H9 (cell line): ENCODE measurements around the gene KIF15. TPM values are rescaled to one million over a fixed set of nuclear protein-coding genes. Genes with fewer than 3 reads are reported as not detected.

Experiments used
- DNase-seq: peaks from one replicate; pipeline ENCODE4 v3.0.0-alpha.2; 2017
- H2AFZ ChIP-seq: one replicate; pipeline ENCODE4 v1.6.1; 2013; ENCODE audit warnings: mild to moderate bottlenecking, low read length, control low read depth, moderate library complexity
- H2AK5ac ChIP-seq: 2 replicates; pipeline ENCODE4 v1.6.1; 2013; ENCODE audit warnings: low read length, control low read depth, mixed read lengths; ENCODE audit not compliant: insufficient read length
- H2BK120ac ChIP-seq: one replicate; pipeline ENCODE4 v1.6.1; 2013; ENCODE audit warnings: low read depth, mild to moderate bottlenecking, low read length, control low read depth, inconsistent platforms; ENCODE audit not compliant: poor library complexity, severe bottlenecking
- H2BK12ac ChIP-seq: 2 replicates; pipeline ENCODE4 v1.6.1; 2013; ENCODE audit warnings: low read length, control low read depth, mixed read lengths, low read depth; ENCODE audit not compliant: insufficient read length
- H2BK15ac ChIP-seq: 2 replicates; pipeline ENCODE4 v1.6.1; 2013; ENCODE audit warnings: low read depth, low read length, control low read depth
- H2BK20ac ChIP-seq: one replicate; pipeline ENCODE4 v1.6.1; 2013; ENCODE audit warnings: low read depth, mild to moderate bottlenecking, low read length, control low read depth, inconsistent platforms; ENCODE audit not compliant: poor library complexity, severe bottlenecking
- H2BK5ac ChIP-seq: 2 replicates; pipeline ENCODE4 v1.6.1; 2013; ENCODE audit warnings: low read length, control low read depth, mixed read lengths; ENCODE audit not compliant: insufficient read length
- H3K14ac ChIP-seq: 2 replicates; pipeline ENCODE4 v1.6.1; 2013; ENCODE audit warnings: low read length, control low read depth; ENCODE audit not compliant: insufficient read depth
- H3K18ac ChIP-seq: 2 replicates; pipeline ENCODE4 v1.6.1; 2013; ENCODE audit warnings: low read depth, mild to moderate bottlenecking, mixed read lengths, low read length, control low read depth; ENCODE audit not compliant: insufficient read length
- H3K23ac ChIP-seq: 2 replicates; pipeline ENCODE4 v1.6.1; 2013; ENCODE audit warnings: low read length, control low read depth, mixed read lengths, low read depth; ENCODE audit not compliant: insufficient read length
- H3K23me2 ChIP-seq: 2 replicates; pipeline ENCODE4 v1.6.1; 2013; ENCODE audit warnings: low read depth, mild to moderate bottlenecking, mixed read lengths, low read length, control low read depth; ENCODE audit not compliant: insufficient read length, poor library complexity, severe bottlenecking
- H3K27ac ChIP-seq: 2 replicates; pipeline ENCODE4 v1.5.1; 2013; ENCODE audit warnings: low read length, control low read depth, mixed read lengths, low read depth; ENCODE audit not compliant: insufficient read length
- H3K27me3 ChIP-seq: 2 replicates; pipeline ENCODE4 v1.6.1; 2013; ENCODE audit warnings: low read length, control low read depth, inconsistent platforms; ENCODE audit not compliant: insufficient read depth
- H3K4ac ChIP-seq: 2 replicates; pipeline ENCODE4 v1.6.1; 2013; ENCODE audit warnings: low read depth, mild to moderate bottlenecking, control low read depth, inconsistent platforms, low read length, moderate library complexity
- H3K4me1 ChIP-seq: 2 replicates; pipeline ENCODE4 v1.6.1; 2013; ENCODE audit warnings: low read length, control low read depth, inconsistent platforms; ENCODE audit not compliant: insufficient read depth
- H3K4me2 ChIP-seq: 2 replicates; pipeline ENCODE4 v1.6.1; 2013; ENCODE audit warnings: low read length, control low read depth, mixed read lengths; ENCODE audit not compliant: insufficient read length, insufficient read depth
- H3K56ac ChIP-seq: 2 replicates; pipeline ENCODE4 v1.6.1; 2013; ENCODE audit warnings: low read depth, mild to moderate bottlenecking, mixed read lengths, low read length, control low read depth; ENCODE audit not compliant: insufficient read length
- H3K79me1 ChIP-seq: 2 replicates; pipeline ENCODE4 v1.6.1; 2013; ENCODE audit warnings: low read depth, mild to moderate bottlenecking, moderate library complexity, low read length, control low read depth, inconsistent platforms; ENCODE audit not compliant: insufficient read depth, poor library complexity, severe bottlenecking
- H3K79me2 ChIP-seq: 2 replicates; pipeline ENCODE4 v1.6.1; 2013; ENCODE audit warnings: low read length, control low read depth, inconsistent platforms; ENCODE audit not compliant: insufficient read depth
- H3K9ac ChIP-seq: 2 replicates; pipeline ENCODE4 v1.6.1; 2013; ENCODE audit warnings: low read length, control low read depth, mixed read lengths; ENCODE audit not compliant: insufficient read length; ENCODE audit errors: extremely low read depth
- H3K9me3 ChIP-seq: one replicate; pipeline ENCODE4 v1.6.1; 2013; ENCODE audit warnings: low read depth, low read length, inconsistent platforms; ENCODE audit not compliant: control insufficient read depth
- H3T11ph ChIP-seq: one replicate; pipeline ENCODE4 v1.6.1; 2013; ENCODE audit warnings: mild to moderate bottlenecking, low read length, control low read depth, inconsistent platforms
- H4K20me1 ChIP-seq: one replicate; pipeline ENCODE4 v1.6.1; 2013; ENCODE audit not compliant: control insufficient read depth, insufficient read length, insufficient read depth
- H4K5ac ChIP-seq: 2 replicates; pipeline ENCODE4 v1.6.1; 2013; ENCODE audit warnings: low read depth, mild to moderate bottlenecking, mixed read lengths, low read length, control low read depth; ENCODE audit not compliant: insufficient read length
- H4K8ac ChIP-seq: replicated peaks from 2 replicates; pipeline ENCODE4 v1.6.1; 2013; ENCODE audit warnings: low read length, control low read depth, mixed read lengths, low read depth; ENCODE audit not compliant: insufficient read length
- H4K91ac ChIP-seq: 2 replicates; pipeline ENCODE4 v1.6.1; 2013; ENCODE audit warnings: low read depth, mild to moderate bottlenecking, moderate library complexity, mixed read lengths, low read length, control low read depth; ENCODE audit not compliant: insufficient read length
- H3K27ac Mint-ChIP-seq, 3 experiments: 2 replicates in 2 of 3; 3 replicates in 1 of 3; pipeline ENCODE4 v1.8.0; 2020 to 2021; ENCODE audit warnings: mixed read lengths in 3 of 3, mild to moderate bottlenecking in 1 of 3, moderate library complexity in 1 of 3
- H3K27me3 Mint-ChIP-seq: 2 replicates; pipeline ENCODE4 v1.8.0; 2021; ENCODE audit warnings: low read depth, mild to moderate bottlenecking, moderate library complexity, mixed read lengths
- H3K36me3 Mint-ChIP-seq, 3 experiments: 2 replicates in 2 of 3; 3 replicates in 1 of 3; pipeline ENCODE4 v1.8.0; 2020 to 2021; ENCODE audit warnings: low read depth in 3 of 3, mixed read lengths in 3 of 3; ENCODE audit not compliant: insufficient read depth in 1 of 3
- H3K4me1 Mint-ChIP-seq, 2 experiments: 2 replicates each; pipeline ENCODE4 v1.8.0; 2020; ENCODE audit warnings: mixed read lengths in 2 of 2
- H3K4me3 Mint-ChIP-seq, 2 experiments: 2 replicates in 1 of 2; 3 replicates in 1 of 2; pipeline ENCODE4 v1.8.0; 2020 to 2021; ENCODE audit warnings: mild to moderate bottlenecking in 2 of 2, mixed read lengths in 2 of 2, moderate library complexity in 1 of 2
- H3K9me3 Mint-ChIP-seq, 2 experiments: 2 replicates in 1 of 2; 3 replicates in 1 of 2; pipeline ENCODE4 v1.8.0; 2020; ENCODE audit warnings: mild to moderate bottlenecking in 2 of 2, mixed read lengths in 2 of 2, moderate library complexity in 1 of 2
- CTCF ChIP-seq: fragments of 200-600 bp; sonication (generic); conservative IDR thresholded peaks from 3 replicates; pipeline ENCODE4 v1.8.0; 2021; ENCODE audit warnings: antibody characterized with exemption, mild to moderate bottlenecking
- WGBS: extraction: QIAGEN DNeasy Blood & Tissue Kit; methylation state at CpG from one replicate; pipeline ENCODE4 v1.1.7; 2013; ENCODE audit warnings: missing lambda C conversion rate, low lambda C conversion rate, mixed read lengths; ENCODE audit not compliant: insufficient read length; ENCODE audit errors: extremely low coverage; 5-methylcytosine and 5-hydroxymethylcytosine counted together
- total RNA-seq: library from RNA; stranded (reverse); gene quantifications from 2 replicates; pipeline ENCODE4 v1.2.1, GENCODE V29; 2021

The KIF15 gene
- total RNA-seq, 1 experiment from 2014 or later = 25.0 TPM

GRCh38 chr3:44833394-44833793 is 71.8 kb downstream of the KIF15 start:
- Histone ChIP-seq H3K23me2 (no peaks in the 10 kb centered on the region), H3K27me3 (no peaks in the 10 kb centered on the region), H3K23ac (no peak overlapping the region), H3K9me3 (peaks cover 7% of the 10 kb centered on the region), H4K91ac (no peak overlapping the region), H2BK12ac (no peak overlapping the region), H2BK15ac (no peak overlapping the region), H4K20me1 (no peaks in the 10 kb centered on the region), H3K79me1 (no peaks in the 10 kb centered on the region), H3K4ac (no peak overlapping the region), H2BK120ac (no peak overlapping the region), H4K8ac (no peak overlapping the region), H3K27ac (no peak overlapping the region), H3K9ac (no peak overlapping the region), H3K4me1 (no peaks in the 10 kb centered on the region), H3T11ph (no peak overlapping the region), H2BK20ac (no peak overlapping the region), H3K79me2 (no peaks in the 10 kb centered on the region), H3K4me2 (no peak overlapping the region), H2AFZ (no peak overlapping the region), H2BK5ac (no peak overlapping the region), H3K18ac (no peak overlapping the region), H3K14ac (no peak overlapping the region), H4K5ac (no peak overlapping the region), H3K56ac (no peak overlapping the region), H2AK5ac (no peak overlapping the region)
- H3K36me3 Mint-ChIP-seq = peaks cover 43 to 73% (median 63%) of the 10 kb centered on the region in 3 experiments
- TF ChIP-seq CTCF = no peak
- WGBS = no CpG with 5 or more reads among the region's 7 CpGs
- DNase-seq = no peak
- no peak overlapping the region for H3K27ac Mint-ChIP-seq
- no peak overlapping the region for H3K4me3 Mint-ChIP-seq
- H3K27me3 Mint-ChIP-seq = no peaks in the 10 kb centered on the region
- H3K4me1 Mint-ChIP-seq = no peaks in the 10 kb centered on the region
- H3K9me3 Mint-ChIP-seq = peaks cover 0 to 12% of the 10 kb centered on the region in 2 experiments; a peak in 3 of 5 replicates
